Measurements from ENCODE around the gene KIAA0232.

DNA sequence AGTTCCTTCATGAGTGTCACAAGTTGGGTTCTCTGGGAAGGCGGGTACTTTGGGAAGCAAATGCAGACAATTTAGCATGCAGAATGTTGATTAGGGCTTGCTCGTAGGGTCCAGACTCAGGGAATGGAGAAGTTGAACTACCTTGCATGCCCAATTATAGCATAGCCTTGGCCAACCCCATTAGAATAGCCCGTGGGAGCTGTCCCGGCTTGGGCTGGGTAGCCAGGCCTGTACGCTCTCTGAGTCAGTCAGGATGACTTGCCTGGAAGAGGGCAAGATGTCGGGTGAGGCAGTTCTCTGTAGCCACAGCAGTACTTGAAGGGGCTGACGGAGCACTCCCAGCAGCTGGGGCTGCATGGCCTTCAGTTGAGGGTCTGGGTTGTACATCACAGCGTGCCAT is 19.5 kb downstream of the KIAA0232 start:
- TF ChIP-seq POLR2A (IDR thresholded peaks at IDR 0.05; ENCODE audit: low read depth, low read length): no peak
- TF ChIP-seq POLR2AphosphoS5 (IDR thresholded peaks at IDR 0.05; ENCODE audit: low read depth, low read length): no peak
- TF ChIP-seq PAX5 (IDR thresholded peaks at IDR 0.05; ENCODE audit: insufficient read depth, low read length, severe bottlenecking): no peak
- TF ChIP-seq TAF1 (IDR thresholded peaks at IDR 0.05; ENCODE audit: low read depth, low read length): no peak

Measured in GM12891 (cell line).